ENCODE data around the gene COL21A1. TPM values are rescaled to one million over a fixed set of nuclear protein-coding genes. Genes with fewer than 3 reads are reported as not detected.

COL21A1 gene
- total RNA-seq, 2 experiments from 2014 or later: not detected

- no peaks in the 10 kb centered on the region for H3K9me3 Mint-ChIP-seq
- no peaks in the 10 kb centered on the region for H3K36me3 Mint-ChIP-seq (ENCODE audit: low read depth)
- POLR2A ChIA-PET: no interaction called here
- no peak for DNase-seq
- CTCF ChIA-PET: no interaction called here
- no peak overlapping the region for H3K27ac Mint-ChIP-seq
- H3K4me1 Mint-ChIP-seq: no peaks in the 10 kb centered on the region
- H3K4me3 Mint-ChIP-seq: no peak overlapping the region
- no peaks in the 10 kb centered on the region for H3K27me3 Mint-ChIP-seq
Observed at GRCh38 chr6:56040889-56041301, 206.5 kb downstream of the COL21A1 start.

GRCh38 chr6:56040223-56040622, 207.2 kb downstream of the COL21A1 start:
- Mint-ChIP-seq H3K36me3 (ENCODE audit: low read depth) (no peaks in the 10 kb centered on the region), H3K9me3 (no peaks in the 10 kb centered on the region), H3K4me1 (no peaks in the 10 kb centered on the region), H3K27me3 (no peaks in the 10 kb centered on the region), H3K4me3 (no peak overlapping the region), H3K27ac (no peak overlapping the region)
- ChIA-PET POLR2A (no interaction called here), CTCF (no interaction called here)
- no peak for DNase-seq

DNA sequence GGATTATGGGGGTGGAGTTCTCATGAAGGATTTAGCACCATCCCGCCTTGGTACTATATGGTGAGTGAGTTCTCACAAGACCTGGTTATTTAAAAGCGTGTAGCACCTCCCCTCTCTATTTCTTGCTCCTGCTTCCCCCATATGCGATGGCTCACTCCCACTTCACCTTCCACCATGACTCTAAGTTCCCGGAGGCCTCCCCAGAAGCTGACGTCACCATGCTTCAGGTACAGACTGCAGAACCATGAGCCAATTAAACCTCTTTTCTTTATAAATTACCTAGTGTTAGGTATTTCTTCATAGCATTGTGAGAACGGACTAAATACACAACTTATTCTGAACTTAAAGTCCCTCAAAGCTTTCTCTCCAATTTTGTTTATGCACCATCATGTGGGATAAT, 208.6 kb downstream of the COL21A1 start:
- ChIA-PET CTCF (no interaction called here), POLR2A (no interaction called here)
- Mint-ChIP-seq H3K27me3 (no peaks in the 10 kb centered on the region), H3K4me1 (no peaks in the 10 kb centered on the region), H3K9me3 (no peaks in the 10 kb centered on the region), H3K36me3 (ENCODE audit: low read depth) (no peaks in the 10 kb centered on the region), H3K27ac (no peak overlapping the region), H3K4me3 (no peak overlapping the region)
- DNase-seq: no peak

DNA sequence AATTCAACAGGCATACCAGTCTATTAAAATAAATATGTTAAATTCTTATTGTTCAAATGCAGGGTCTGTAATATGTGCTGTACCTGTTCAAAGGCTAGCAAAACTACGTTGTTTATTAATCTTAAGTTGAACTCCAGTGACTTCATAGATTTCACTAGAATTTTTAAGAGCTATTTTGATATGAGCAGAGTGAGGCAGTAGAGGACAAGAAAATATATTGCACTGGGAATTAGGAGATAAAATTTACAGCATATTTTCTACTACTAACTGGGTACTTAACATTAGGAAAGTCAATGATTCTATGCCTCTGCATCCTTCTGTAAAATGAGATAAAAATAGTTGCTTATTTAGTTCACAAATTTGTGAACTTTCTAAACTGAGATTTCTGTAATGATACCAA, 209.8 kb downstream of the COL21A1 start:
- ChIA-PET CTCF (no interaction called here), POLR2A (no interaction called here)
- Mint-ChIP-seq H3K4me1 (no peaks in the 10 kb centered on the region), H3K4me3 (no peak overlapping the region), H3K9me3 (no peaks in the 10 kb centered on the region), H3K27ac (no peak overlapping the region), H3K27me3 (no peaks in the 10 kb centered on the region), H3K36me3 (ENCODE audit: low read depth) (no peaks in the 10 kb centered on the region)
- DNase-seq: no peak

DNA sequence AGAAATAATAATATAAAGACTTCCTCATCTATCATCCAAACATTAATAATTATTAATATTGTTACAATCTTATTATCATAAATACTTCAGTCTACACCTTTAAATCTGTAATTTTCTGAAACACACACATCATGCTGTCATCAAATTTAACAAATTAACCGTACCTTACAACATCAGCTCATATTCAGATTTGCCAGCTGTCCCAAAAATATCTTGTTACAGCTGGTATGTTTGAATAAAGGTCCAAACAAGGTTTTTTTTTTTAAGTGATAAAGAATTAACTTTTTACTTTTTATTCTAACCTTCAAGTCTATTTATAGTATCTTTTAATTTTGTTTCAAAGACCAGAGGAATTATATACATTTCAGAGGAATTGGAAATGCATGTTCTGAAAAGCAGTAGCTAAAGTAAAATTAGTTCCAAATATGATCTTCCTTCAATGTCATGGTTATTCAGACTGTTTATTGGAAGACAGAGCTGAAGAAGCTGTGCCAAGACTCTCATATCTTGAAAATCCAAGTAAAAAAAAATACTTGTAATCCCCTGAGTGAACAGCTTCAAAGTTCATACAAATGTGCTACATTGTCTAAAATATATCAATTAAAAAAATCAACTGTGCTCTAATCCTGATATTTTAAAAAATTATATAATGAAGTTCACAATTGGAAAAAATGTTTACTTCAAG, 210.3 kb downstream of the COL21A1 start:
- no peak for DNase-seq
- Mint-ChIP-seq H3K4me1 (no peaks in the 10 kb centered on the region), H3K27ac (no peak overlapping the region), H3K4me3 (no peak overlapping the region), H3K9me3 (no peaks in the 10 kb centered on the region), H3K27me3 (no peaks in the 10 kb centered on the region), H3K36me3 (ENCODE audit: low read depth) (no peaks in the 10 kb centered on the region)
- ChIA-PET POLR2A (no interaction called here), CTCF (no interaction called here)

- no peak overlapping the region for H3K4me3 Mint-ChIP-seq
- H3K36me3 Mint-ChIP-seq (ENCODE audit: low read depth): no peaks in the 10 kb centered on the region
- ChIA-PET POLR2A (no interaction called here), CTCF (no interaction called here)
- no peaks in the 10 kb centered on the region for H3K4me1 Mint-ChIP-seq
- DNase-seq: no peak
- no peaks in the 10 kb centered on the region for H3K27me3 Mint-ChIP-seq
- no peaks in the 10 kb centered on the region for H3K9me3 Mint-ChIP-seq
- no peak overlapping the region for H3K27ac Mint-ChIP-seq
Observed at GRCh38 chr6:56033401-56033800, 214.0 kb downstream of the COL21A1 start.

DNA sequence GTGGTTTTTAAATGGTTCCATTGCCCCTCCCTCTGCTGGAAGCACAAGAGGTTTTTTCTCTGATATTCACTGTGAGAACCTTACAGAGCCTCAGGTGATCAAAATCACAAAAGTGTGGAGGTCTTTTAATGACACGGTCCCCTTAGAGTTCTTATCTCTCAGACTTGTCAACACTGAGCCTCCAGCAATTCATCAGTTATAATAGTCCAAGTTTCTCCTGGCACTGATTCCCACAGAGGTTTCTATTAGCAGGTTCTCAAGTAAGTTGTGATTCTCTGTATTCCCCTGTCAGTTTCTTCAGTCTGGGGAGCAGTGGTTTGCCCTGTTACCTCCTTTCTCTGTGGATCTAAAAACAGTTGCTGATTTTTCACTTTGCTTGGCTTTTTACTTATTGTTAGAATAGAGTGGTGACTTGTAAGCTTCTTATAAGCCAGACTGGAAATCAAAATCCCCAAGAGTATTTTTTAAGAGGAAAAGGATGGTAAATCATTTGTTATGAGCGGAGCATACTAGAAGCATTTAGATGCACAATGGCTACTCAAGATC, 214.6 kb downstream of the COL21A1 start:
- no peaks in the 10 kb centered on the region for H3K36me3 Mint-ChIP-seq (ENCODE audit: low read depth)
- DNase-seq: no peak
- no peak overlapping the region for H3K4me3 Mint-ChIP-seq
- no peaks in the 10 kb centered on the region for H3K4me1 Mint-ChIP-seq
- H3K27me3 Mint-ChIP-seq: no peaks in the 10 kb centered on the region
- CTCF ChIA-PET: no interaction called here
- POLR2A ChIA-PET: no interaction called here
- no peaks in the 10 kb centered on the region for H3K9me3 Mint-ChIP-seq
- no peak overlapping the region for H3K27ac Mint-ChIP-seq

DNA sequence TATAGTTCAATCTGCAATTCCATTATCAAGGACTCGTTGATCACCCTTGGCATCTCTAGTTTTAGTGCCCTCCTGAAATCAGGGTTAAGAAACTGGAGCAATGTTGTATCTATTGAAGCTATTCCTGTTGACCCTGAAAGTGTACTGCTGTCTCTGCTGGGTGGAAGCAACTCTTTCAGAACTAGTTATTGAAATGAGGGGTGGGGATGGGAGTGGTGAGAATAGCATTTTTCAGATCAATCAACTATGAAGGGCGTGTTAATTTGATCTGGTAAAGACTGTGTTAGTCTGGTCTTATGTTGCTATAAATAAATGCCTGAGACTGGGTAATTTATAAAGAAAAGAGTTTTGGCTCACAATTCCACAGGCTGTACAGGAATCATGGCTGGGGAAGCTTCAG, 219.5 kb downstream of the COL21A1 start:
- H3K27ac Mint-ChIP-seq: no peak overlapping the region
- no peaks in the 10 kb centered on the region for H3K27me3 Mint-ChIP-seq
- H3K4me3 Mint-ChIP-seq: no peak overlapping the region
- no peak for DNase-seq
- peaks cover 2% of the 10 kb centered on the region for H3K9me3 Mint-ChIP-seq
- H3K36me3 Mint-ChIP-seq (ENCODE audit: low read depth): no peaks in the 10 kb centered on the region
- ChIA-PET CTCF (no interaction called here), POLR2A (no interaction called here)
- no peaks in the 10 kb centered on the region for H3K4me1 Mint-ChIP-seq

- Mint-ChIP-seq H3K4me3 (no peak overlapping the region), H3K27me3 (no peaks in the 10 kb centered on the region), H3K27ac (no peak overlapping the region), H3K4me1 (no peaks in the 10 kb centered on the region), H3K36me3 (ENCODE audit: low read depth) (no peaks in the 10 kb centered on the region), H3K9me3 (peaks cover 2% of the 10 kb centered on the region)
- POLR2A ChIA-PET: no interaction called here
- DNase-seq: no peak
- CTCF ChIA-PET: no interaction called here
Observed at GRCh38 chr6:56026455-56027180, 220.8 kb downstream of the COL21A1 start.

- CTCF ChIA-PET: no interaction called here
- H3K36me3 Mint-ChIP-seq (ENCODE audit: low read depth): no peaks in the 10 kb centered on the region
- H3K27ac Mint-ChIP-seq: no peak overlapping the region
- H3K27me3 Mint-ChIP-seq: no peaks in the 10 kb centered on the region
- POLR2A ChIA-PET: no interaction called here
- H3K4me3 Mint-ChIP-seq: no peak overlapping the region
- no peaks in the 10 kb centered on the region for H3K4me1 Mint-ChIP-seq
- DNase-seq: no peak
- peaks cover 2% of the 10 kb centered on the region for H3K9me3 Mint-ChIP-seq
Observed at GRCh38 chr6:56025795-56026194, 221.6 kb downstream of the COL21A1 start.

GRCh38 chr6:56024931-56025330, 222.4 kb downstream of the COL21A1 start:
- CTCF ChIA-PET: no interaction called here
- POLR2A ChIA-PET: no interaction called here
- Mint-ChIP-seq H3K27ac (no peak overlapping the region), H3K4me3 (no peak overlapping the region), H3K4me1 (no peaks in the 10 kb centered on the region), H3K36me3 (ENCODE audit: low read depth) (no peaks in the 10 kb centered on the region), H3K9me3 (peaks cover 2% of the 10 kb centered on the region), H3K27me3 (no peaks in the 10 kb centered on the region)
- DNase-seq: no peak

GRCh38 chr6:56023829-56024228, 223.6 kb downstream of the COL21A1 start:
- DNase-seq: no peak
- no peaks in the 10 kb centered on the region for H3K27me3 Mint-ChIP-seq

DNA sequence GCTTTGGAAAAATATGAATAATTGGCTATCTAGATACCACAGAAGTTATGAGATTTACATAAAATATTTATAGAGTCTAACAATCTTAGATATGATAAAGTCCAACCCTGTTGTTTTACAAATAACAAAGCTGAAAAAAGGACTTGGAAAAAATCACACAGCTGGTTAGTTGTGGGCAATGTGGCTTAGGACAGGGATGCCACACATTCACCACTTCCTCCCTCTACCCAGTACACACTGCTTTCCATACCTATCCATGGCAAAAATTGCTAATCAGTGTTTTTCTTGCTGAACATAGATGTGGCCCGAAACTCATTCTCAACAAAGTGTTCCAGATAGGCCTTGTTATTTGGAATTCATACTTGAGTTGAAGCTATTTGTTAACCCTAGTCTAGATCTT, 224.7 kb downstream of the COL21A1 start:
- POLR2A ChIA-PET: no interaction called here
- no peak overlapping the region for H3K27ac Mint-ChIP-seq
- no peaks in the 10 kb centered on the region for H3K27me3 Mint-ChIP-seq
- peaks cover 2% of the 10 kb centered on the region for H3K9me3 Mint-ChIP-seq
- H3K36me3 Mint-ChIP-seq (ENCODE audit: low read depth): no peaks in the 10 kb centered on the region
- DNase-seq: no peak
- H3K4me1 Mint-ChIP-seq: no peaks in the 10 kb centered on the region
- H3K4me3 Mint-ChIP-seq: no peak overlapping the region
- CTCF ChIA-PET: no interaction called here

More at GRCh38 chr6:56023829-56024228, 223.6 kb downstream of the COL21A1 start:
- H3K4me3 Mint-ChIP-seq: no peak overlapping the region
- peaks cover 2% of the 10 kb centered on the region for H3K9me3 Mint-ChIP-seq
- POLR2A ChIA-PET: no interaction called here
- no peak overlapping the region for H3K27ac Mint-ChIP-seq
- CTCF ChIA-PET: no interaction called here
- H3K36me3 Mint-ChIP-seq (ENCODE audit: low read depth): no peaks in the 10 kb centered on the region
- H3K4me1 Mint-ChIP-seq: no peaks in the 10 kb centered on the region

- H3K9me3 Mint-ChIP-seq: peaks cover under 1% of the 10 kb centered on the region
- H3K4me1 Mint-ChIP-seq: no peaks in the 10 kb centered on the region
- H3K36me3 Mint-ChIP-seq (ENCODE audit: low read depth): no peaks in the 10 kb centered on the region
- POLR2A ChIA-PET: no interaction called here
- no peak overlapping the region for H3K27ac Mint-ChIP-seq
- no peak overlapping the region for H3K4me3 Mint-ChIP-seq
- H3K27me3 Mint-ChIP-seq: no peaks in the 10 kb centered on the region
- no peak for DNase-seq
- CTCF ChIA-PET: no interaction called here
Observed at GRCh38 chr6:56021943-56022342, 225.4 kb downstream of the COL21A1 start.

Data from activated CD4-positive, alpha-beta T cell treated with anti-CD3 and anti-CD28 coated beads, Interleukin-2, amount 10 ng/mL, durations not matched to agents 7 days and 5 days (primary cell).